ENCODE data around the gene ITPR1.

ITPR1 gene

DNA sequence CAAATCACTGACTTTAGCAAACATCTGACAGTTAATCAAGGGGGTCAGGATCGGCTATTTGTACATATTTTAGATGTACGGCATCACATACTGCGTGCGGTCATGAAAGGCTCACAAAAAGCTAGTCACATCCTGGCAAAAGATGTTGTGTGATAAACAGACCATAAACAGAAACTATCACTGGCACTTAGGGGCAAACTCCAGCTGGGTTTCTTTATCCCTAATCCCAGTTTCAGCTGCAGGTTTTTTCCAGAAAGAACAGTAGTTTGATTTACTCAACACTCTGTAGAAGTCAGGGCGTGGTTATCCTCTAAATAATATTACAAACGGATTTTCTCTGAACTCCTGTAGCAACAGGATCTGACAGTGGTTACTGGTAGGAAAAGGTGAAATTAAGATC lies 373.7 kb downstream of the ITPR1 start:
- no peak overlapping the region for H3K4me3 ChIP-seq (replicated peaks; ENCODE audit: low read depth, low read length)
- no peak for TF ChIP-seq CTCF (IDR thresholded peaks at IDR 0.05; ENCODE audit: low read depth, low read length, missing control alignments)
- peak; percentile 51 for DNase-seq (ENCODE audit: extremely low read depth, low read depth)

GRCh38 chr3:4877173-4877787 lies 384.1 kb downstream of the ITPR1 start:
- DNase-seq (ENCODE audit: extremely low read depth, low read depth): no peak
- TF ChIP-seq CTCF (IDR thresholded peaks at IDR 0.05; ENCODE audit: low read depth, low read length, missing control alignments): no peak
- H3K4me3 ChIP-seq (replicated peaks; ENCODE audit: low read depth, low read length): no peak overlapping the region

DNA sequence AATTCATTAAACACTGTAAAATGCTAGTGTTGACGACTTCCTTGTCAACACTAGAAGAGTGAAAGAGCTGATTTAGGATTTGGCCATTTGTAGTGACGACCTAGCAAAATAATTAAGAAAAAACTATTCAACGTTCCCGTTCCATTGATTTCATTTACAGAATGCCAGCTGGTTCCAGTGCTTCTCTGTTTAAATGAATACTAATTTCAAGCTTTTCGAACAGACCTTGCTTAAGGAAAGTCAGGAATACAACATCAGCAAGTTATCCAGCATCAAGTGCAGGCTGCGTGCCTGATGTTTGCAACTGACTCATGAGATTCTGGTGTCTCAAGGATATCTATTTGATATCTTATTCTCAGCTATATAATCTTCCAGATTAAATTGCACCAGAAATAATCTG lies 387.7 kb downstream of the ITPR1 start:
- DNase-seq (ENCODE audit: extremely low read depth, low read depth): no peak
- H3K4me3 ChIP-seq (replicated peaks; ENCODE audit: low read depth, low read length): no peak overlapping the region
- TF ChIP-seq CTCF (IDR thresholded peaks at IDR 0.05; ENCODE audit: low read depth, low read length, missing control alignments): no peak

- no peak overlapping the region for H3K4me3 ChIP-seq (replicated peaks; ENCODE audit: low read depth, low read length)
- no peak for DNase-seq (ENCODE audit: extremely low read depth, low read depth)
- TF ChIP-seq CTCF (IDR thresholded peaks at IDR 0.05; ENCODE audit: low read depth, low read length, missing control alignments): no peak
Measured at GRCh38 chr3:4882548-4882947, 389.4 kb downstream of the ITPR1 start.

DNA sequence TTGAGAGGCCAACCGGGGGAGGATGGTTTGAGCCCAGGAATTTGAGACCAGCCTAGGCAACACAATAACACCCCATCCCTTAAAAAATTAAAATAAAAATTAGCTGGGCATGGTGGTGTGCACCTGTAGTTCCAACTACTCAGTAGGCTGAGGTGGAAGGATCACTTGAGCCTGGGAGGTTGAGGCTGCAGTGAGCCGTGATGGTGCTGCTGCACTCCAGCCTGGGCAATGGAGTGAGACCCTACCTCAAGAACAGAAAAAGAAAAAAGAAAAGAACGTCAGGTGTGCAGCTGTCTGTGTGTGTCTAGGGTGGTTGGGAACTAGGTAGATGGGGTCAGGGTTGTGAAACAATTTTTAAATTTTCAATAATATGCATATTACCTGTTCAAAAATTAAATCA lies 389.9 kb downstream of the ITPR1 start:
- TF ChIP-seq CTCF (IDR thresholded peaks at IDR 0.05; ENCODE audit: low read depth, low read length, missing control alignments): no peak
- no peak for DNase-seq (ENCODE audit: extremely low read depth, low read depth)
- no peak overlapping the region for H3K4me3 ChIP-seq (replicated peaks; ENCODE audit: low read depth, low read length)

DNA sequence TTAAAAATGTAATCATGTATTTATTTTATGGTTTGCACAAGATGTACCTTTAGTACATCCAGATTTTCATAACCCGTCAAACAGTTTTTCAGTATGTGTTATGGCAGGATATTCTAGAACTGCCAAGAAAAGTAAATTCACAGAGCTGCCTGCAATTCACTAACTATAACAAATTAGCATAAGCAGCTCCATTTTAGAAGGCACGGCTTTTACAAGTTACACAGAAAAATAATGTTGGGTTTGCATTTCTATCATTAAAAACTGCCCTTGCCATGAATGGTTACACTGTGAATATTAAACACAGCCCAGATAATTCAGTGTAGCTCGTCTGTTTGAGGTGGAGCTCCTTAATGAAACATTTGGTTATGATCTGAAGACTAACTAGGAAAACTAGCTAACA lies 391.7 kb downstream of the ITPR1 start:
- TF ChIP-seq CTCF (IDR thresholded peaks at IDR 0.05; ENCODE audit: low read depth, low read length, missing control alignments): no peak
- DNase-seq (ENCODE audit: extremely low read depth, low read depth): no peak
- H3K4me3 ChIP-seq (replicated peaks; ENCODE audit: low read depth, low read length): no peak overlapping the region

DNA sequence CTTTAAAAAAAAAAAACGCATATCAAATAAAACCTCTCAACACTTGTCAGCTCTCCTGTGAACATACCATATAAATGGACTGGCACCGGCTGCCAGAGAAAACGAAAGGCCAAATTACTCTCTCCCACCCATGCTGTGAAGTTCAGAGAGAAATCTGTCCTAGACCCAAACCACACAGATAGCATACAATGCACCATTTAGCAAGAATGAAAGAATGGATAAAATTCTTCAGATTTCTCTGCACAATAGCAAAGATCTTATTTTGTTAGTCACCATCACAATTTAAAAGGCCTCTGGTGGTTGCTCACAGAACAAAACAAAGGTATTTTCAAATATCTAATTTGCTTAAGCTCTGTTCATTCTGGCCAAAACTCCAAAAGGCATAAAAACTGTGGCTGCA lies 392.2 kb downstream of the ITPR1 start:
- DNase-seq (ENCODE audit: extremely low read depth, low read depth): no peak
- no peak overlapping the region for H3K4me3 ChIP-seq (replicated peaks; ENCODE audit: low read depth, low read length)
- no peak for TF ChIP-seq CTCF (IDR thresholded peaks at IDR 0.05; ENCODE audit: low read depth, low read length, missing control alignments)

Measured in HFF-Myc (cell line).